ENCODE data around the gene BACH2. TPM values are rescaled to one million over a fixed set of nuclear protein-coding genes. Genes with fewer than 3 reads are reported as not detected.

BACH2 gene
- total RNA-seq, 4 donors from 2014 or later: 9.3 to 34.5 (median 11.1) TPM

DNA sequence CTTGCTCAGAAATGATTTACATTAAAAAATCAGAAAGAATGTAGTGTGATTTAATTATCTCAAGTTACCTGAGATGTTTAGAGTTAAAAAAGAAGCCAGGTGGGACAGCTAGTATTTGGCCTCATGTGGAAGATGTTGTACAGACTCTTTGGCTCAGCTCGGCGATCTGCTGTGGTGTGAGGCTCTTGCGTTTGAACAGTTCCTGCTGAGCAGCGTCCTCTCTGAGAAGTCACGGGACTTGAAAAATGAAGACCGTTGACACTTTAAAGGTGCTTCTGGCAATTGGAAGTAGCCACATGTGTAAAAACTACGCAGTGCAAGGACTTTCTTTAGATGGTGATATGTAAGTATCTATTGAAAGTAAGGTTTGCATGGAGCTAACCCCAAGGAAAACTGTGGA is 169.0 kb downstream of the BACH2 start:
- intact Hi-C loops (cut with DNase I; ENCODE audit: low total_unique reads): no loop called here
- WGBS, 2 donors: 88 to 91% methylated on average over 7 of the region's 7 CpGs
- no peak for DNase-seq (ENCODE audit: low spot score in 2 of 2)

DNA sequence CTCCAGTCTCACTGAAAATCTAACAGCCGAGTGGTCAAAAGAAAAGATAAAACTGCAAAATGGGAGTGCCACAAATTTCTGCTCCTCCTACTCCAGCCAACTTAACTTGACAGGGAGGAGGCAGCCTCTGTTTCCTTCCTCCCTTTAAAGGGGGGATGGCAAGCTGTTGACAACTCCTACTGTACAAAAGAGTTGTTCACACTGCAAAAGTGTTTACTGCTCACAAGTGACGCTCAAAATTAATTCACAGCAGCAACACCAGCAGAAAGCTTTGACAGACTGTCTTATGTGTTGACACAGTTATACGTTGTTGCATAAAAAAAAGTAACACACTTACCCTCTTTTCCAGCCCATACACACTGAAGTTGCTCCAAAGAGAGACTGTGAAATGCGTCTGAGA is 169.8 kb downstream of the BACH2 start:
- 78 to 87% methylated on average over 4 of the region's 4 CpGs for WGBS, 2 donors
- intact Hi-C loops (cut with DNase I; ENCODE audit: low total_unique reads): no loop called here
- H3K4me3 ChIP-seq (ENCODE audit: low read depth, poor library complexity, severe bottlenecking): no peak overlapping the region
- TF ChIP-seq POLR2A (IDR thresholded peaks at IDR 0.05): no peak
- TF ChIP-seq, protein P1, sequence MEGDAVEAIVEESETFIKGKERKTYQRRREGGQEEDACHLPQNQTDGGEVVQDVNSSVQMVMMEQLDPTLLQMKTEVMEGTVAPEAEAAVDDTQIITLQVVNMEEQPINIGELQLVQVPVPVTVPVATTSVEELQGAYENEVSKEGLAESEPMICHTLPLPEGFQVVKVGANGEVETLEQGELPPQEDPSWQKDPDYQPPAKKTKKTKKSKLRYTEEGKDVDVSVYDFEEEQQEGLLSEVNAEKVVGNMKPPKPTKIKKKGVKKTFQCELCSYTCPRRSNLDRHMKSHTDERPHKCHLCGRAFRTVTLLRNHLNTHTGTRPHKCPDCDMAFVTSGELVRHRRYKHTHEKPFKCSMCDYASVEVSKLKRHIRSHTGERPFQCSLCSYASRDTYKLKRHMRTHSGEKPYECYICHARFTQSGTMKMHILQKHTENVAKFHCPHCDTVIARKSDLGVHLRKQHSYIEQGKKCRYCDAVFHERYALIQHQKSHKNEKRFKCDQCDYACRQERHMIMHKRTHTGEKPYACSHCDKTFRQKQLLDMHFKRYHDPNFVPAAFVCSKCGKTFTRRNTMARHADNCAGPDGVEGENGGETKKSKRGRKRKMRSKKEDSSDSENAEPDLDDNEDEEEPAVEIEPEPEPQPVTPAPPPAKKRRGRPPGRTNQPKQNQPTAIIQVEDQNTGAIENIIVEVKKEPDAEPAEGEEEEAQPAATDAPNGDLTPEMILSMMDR (IDR thresholded peaks at IDR 0.05): no peak
- no peak for DNase-seq (ENCODE audit: low spot score in 2 of 2)

More for the DNA sequence above, 169.0 kb downstream of the BACH2 start:
- TF ChIP-seq, protein P1 (IDR thresholded peaks at IDR 0.05): no peak
- no peak for TF ChIP-seq POLR2A (IDR thresholded peaks at IDR 0.05)
- no peak overlapping the region for H3K4me3 ChIP-seq (ENCODE audit: low read depth, poor library complexity, severe bottlenecking)

DNA sequence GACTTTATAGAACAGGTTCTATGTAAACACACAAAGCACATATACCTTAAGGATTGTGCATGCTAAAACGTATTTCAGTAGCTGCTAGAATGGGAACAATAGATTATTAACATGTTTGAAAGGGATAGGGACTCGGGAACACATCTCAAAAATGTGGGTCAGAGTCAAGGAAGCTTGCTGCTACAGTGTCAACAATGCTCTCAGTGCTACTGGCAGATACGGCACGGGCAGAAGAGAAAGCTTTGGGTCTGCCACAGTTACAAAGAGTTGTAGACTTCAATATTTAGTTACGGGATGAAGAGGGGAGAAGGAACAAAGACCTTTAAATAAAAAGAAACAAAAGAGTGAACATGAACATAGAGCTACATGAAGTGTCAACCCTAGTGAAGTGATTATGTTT is 170.5 kb downstream of the BACH2 start:
- no peak for TF ChIP-seq POLR2A (IDR thresholded peaks at IDR 0.05)
- WGBS, 2 donors: 73 to 79% methylated on average over 5 of the region's 5 CpGs
- DNase-seq (ENCODE audit: low spot score in 2 of 2): no peak
- intact Hi-C loops (cut with DNase I; ENCODE audit: low total_unique reads): no loop called here
- H3K4me3 ChIP-seq (ENCODE audit: low read depth, poor library complexity, severe bottlenecking): no peak overlapping the region

DNA sequence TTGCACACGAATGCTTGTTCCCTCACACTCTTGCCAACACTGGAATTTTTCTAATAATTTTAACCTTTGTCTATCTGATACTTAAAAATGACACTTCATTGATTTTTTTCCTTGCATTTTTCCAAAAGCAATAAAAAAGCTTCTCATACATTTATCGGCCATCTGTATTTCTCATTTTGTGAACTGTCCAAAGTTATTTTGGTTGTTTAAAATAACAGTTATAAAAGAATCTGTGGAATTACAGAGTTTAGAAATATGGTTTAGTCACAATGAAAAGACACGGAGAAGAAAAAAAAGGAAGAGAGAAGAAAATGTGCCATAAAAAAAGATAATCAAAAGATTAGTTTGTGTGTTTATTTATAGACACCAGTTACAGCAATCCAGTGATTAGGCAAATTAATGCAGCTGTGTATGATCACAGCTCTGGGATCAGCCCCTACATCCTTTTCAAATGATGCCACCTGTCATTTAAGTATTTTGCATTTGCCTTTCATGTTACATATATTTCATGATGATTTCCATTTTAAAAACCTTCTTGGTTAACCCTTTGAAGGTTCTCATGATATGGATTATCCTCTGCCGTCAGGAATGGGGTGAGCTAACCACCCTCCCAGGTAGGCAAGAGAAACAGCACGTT is 171.7 kb downstream of the BACH2 start:
- TF ChIP-seq, protein P1 (IDR thresholded peaks at IDR 0.05): no peak
- TF ChIP-seq POLR2A (IDR thresholded peaks at IDR 0.05): no peak
- WGBS, 2 donors: 81 to 87% methylated on average over 5 of the region's 5 CpGs
- intact Hi-C loops (cut with DNase I; ENCODE audit: low total_unique reads): no loop called here
- H3K4me3 ChIP-seq (ENCODE audit: low read depth, poor library complexity, severe bottlenecking): no peak overlapping the region
- DNase-seq (ENCODE audit: low spot score in 2 of 2): no peak

DNA sequence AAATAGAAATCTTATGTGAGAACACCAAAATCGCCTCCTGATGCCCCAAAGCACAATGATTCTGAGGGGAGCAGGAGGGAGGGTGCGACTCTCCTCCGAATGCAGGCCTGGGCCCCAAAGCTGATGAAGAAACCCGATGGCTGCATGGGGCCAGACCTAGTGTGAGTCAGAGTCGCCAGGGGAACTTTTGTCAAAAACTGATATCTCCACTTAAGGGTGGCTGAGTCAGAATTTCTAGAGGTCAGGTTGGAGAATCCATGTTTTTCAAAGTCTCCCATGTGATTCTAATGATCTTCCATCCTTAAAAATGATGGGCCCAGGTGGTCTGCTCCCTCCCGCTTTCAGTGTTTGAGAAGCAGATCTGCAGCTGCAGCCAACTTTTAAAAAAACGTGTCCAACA is 172.8 kb downstream of the BACH2 start:
- H3K4me3 ChIP-seq (ENCODE audit: low read depth, poor library complexity, severe bottlenecking): no peak overlapping the region
- intact Hi-C loops (cut with DNase I; ENCODE audit: low total_unique reads): no loop called here
- no peak for DNase-seq (ENCODE audit: low spot score in 2 of 2)
- 87 to 89% methylated on average over 7 of the region's 7 CpGs for WGBS, 2 donors
- TF ChIP-seq, protein P1 (IDR thresholded peaks at IDR 0.05): no peak
- no peak for TF ChIP-seq POLR2A (IDR thresholded peaks at IDR 0.05)

DNA sequence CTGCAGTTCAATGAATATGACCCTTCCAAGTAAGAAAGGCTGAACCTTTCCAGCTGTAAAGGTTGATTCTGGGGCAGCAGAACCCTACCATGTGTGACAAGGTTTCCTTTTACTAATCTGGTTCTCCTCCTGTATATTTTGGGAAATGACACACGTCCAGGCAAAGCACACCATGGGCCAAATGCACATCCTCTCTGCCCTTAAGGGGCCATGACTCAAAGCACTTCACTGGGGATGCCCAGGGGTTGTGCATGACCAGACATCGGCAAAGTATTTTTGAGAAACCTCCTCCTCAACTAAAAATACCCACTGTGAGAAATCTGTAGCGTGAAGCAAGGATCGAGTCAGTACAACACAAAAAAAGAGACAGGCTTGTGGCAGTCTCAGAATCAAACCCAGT is 174.7 kb downstream of the BACH2 start:
- no peak for TF ChIP-seq POLR2A (IDR thresholded peaks at IDR 0.05)
- TF ChIP-seq, protein P1 (IDR thresholded peaks at IDR 0.05): no peak
- DNase-seq (ENCODE audit: low spot score in 2 of 2): no peak
- intact Hi-C loops (cut with DNase I; ENCODE audit: low total_unique reads): no loop called here
- 46 to 58% methylated on average over 4 of the region's 4 CpGs for WGBS, 2 donors
- H3K4me3 ChIP-seq (ENCODE audit: low read depth, poor library complexity, severe bottlenecking): no peak overlapping the region
